Tibial nerve (tissue), 4 donors: ENCODE data around the gene MON1A. TPM values are rescaled to one million over a fixed set of nuclear protein-coding genes. Genes with fewer than 3 reads are reported as not detected.
"Not testable (repeated sequence)": the region's sequence is repeated elsewhere in the genome, so short reads cannot be mapped to it uniquely, and the experiment has no call there.

Experiments
- DNase-seq, 2 donors: peaks; one replicate each; pipeline ENCODE4 v3.0.0-alpha.2; 2019; ENCODE audit warnings: low spot score in 2 of 2
- H3K27ac ChIP-seq, 4 donors: fragments of 200-600 bp; sonication (generic) in 3 of 4; one replicate each; pipeline ENCODE4 v1.5.1; 2017 to 2019; ENCODE audit warnings: mild to moderate bottlenecking in 1 of 4
- H3K27me3 ChIP-seq, 2 donors: fragments of 200-600 bp; sonication (generic) in 1 of 2; one replicate each; pipeline versions ENCODE4 v1.5.1 to v1.6.0; 2017 to 2019
- H3K36me3 ChIP-seq, 3 donors: fragments of 200-600 bp; sonication (generic); one replicate each; pipeline ENCODE4 v1.5.1; 2018 to 2019
- H3K4me1 ChIP-seq, 4 donors: fragments of 200-600 bp; sonication (generic) in 3 of 4; one replicate each; pipeline ENCODE4 v1.5.1; 2017 to 2019
- H3K4me3 ChIP-seq, 4 donors: fragments of 200-600 bp; sonication (generic) in 3 of 4; one replicate each; pipeline ENCODE4 v1.5.1; 2017 to 2019; ENCODE audit warnings: mild to moderate bottlenecking in 1 of 4, moderate library complexity in 1 of 4
- H3K9me3 ChIP-seq, 4 donors: fragments of 200-600 bp; sonication (generic) in 3 of 4; one replicate each; pipeline ENCODE4 v1.5.1; 2017 to 2019
- CTCF ChIP-seq, 5 experiments: fragments of 200-600 bp in 3 of 5; fragments of 450-650 bp in 2 of 5; sonication (generic) in 3 of 5; IDR thresholded peaks; one replicate each; pipeline ENCODE4 v1.5.1; 2016 to 2019; ENCODE audit warnings: antibody characterized with exemption in 5 of 5, mild to moderate bottlenecking in 3 of 5, moderate library complexity in 2 of 5
- EP300 ChIP-seq, 2 donors: sonication (generic); formaldehyde crosslinking; IDR thresholded peaks; one replicate each; pipeline ENCODE4 v1.6.1; 2017; ENCODE audit warnings: antibody characterized with exemption in 2 of 2, mild to moderate bottlenecking in 1 of 2
- POLR2A ChIP-seq, 2 donors: fragments of 450-650 bp; IDR thresholded peaks; one replicate each; pipeline ENCODE4 v1.6.1; 2017; ENCODE audit warnings: antibody characterized with exemption in 2 of 2, mild to moderate bottlenecking in 2 of 2, moderate library complexity in 2 of 2
- WGBS, 2 donors: methylation state at CpG; one replicate each; pipeline ENCODE4 v1.1.5; 2018; 5-methylcytosine and 5-hydroxymethylcytosine counted together
- total RNA-seq, 4 donors: library from RNA; depleted of rRNA; stranded (reverse); fragments of >200 nt; gene quantifications; one replicate each; pipeline ENCODE4 v1.1.0, GENCODE V29; 2016

MON1A gene
- total RNA-seq, 4 donors from 2014 or later, result 6.9 to 18.8 (median 15.8) TPM

DNA sequence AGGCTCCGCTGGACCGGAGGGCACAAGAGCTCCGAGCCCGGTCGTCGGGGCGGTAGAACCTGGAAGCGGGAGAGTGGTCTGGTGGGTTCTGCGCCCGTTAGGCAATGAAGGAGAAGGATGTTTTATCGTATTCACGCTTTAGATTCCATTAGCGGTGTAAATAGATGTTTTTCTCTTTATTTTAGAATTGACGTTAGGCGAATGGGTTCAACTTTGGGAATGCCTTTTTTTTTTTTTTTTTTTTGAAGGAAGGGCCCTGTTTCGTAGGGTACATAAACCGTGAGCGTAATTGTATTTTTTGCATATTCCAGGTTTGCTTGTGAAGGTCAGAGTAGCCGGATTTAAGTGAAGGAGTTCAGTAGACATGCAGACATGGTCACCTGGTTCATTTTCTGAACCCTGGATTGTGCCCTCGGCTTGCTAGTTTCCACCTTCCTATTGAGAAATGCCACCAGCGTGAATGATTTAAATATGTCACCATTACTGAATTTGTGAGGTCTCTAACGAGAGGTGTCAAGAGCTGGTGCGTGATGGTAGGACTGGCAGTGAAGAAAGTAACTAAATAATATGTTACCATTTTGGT lies 11.1 kb upstream of the MON1A start:
- no peak for TF ChIP-seq POLR2A (IDR thresholded peaks at IDR 0.05)
- TF ChIP-seq CTCF (IDR thresholded peaks at IDR 0.05), result no peak
- no peak for TF ChIP-seq EP300 (IDR thresholded peaks at IDR 0.05)
- peak overlapping the region; percentile 66 to 98 (median 96) for H3K27ac ChIP-seq
- no peaks in the 10 kb centered on the region for H3K36me3 ChIP-seq
- H3K9me3 ChIP-seq, result no peaks in the 10 kb centered on the region
- H3K4me1 ChIP-seq, result peaks cover 0 to 29% (median 12%) of the 10 kb centered on the region in 4 donors
- no peak for DNase-seq
- WGBS, 2 donors, result 9 to 10% methylated on average over 23 of the region's 23 CpGs
- H3K27me3 ChIP-seq, result no peaks in the 10 kb centered on the region
- H3K4me3 ChIP-seq, result peak overlapping the region; percentile 60 to 91 (median 72)

GRCh38 chr3:49939858-49940666 lies 10.5 kb upstream of the MON1A start, which contains the start of gene RBM6:
Gene RBM6, plus strand, starts transcription at chr3:49940150. Its CDS starts 22,492 bp downstream, at chr3:49962642.
- no peaks in the 10 kb centered on the region for H3K27me3 ChIP-seq
- no peaks in the 10 kb centered on the region for H3K36me3 ChIP-seq
- 0% methylated on average over 7 to 62 of the region's 74 CpGs for WGBS, 2 donors
- H3K4me1 ChIP-seq, result peaks cover 0 to 29% (median 12%) of the 10 kb centered on the region in 4 donors
- peak within 1 kb of the TSS; percentile 66 to 98 (median 96) for H3K27ac ChIP-seq
- H3K9me3 ChIP-seq, result no peaks in the 10 kb centered on the region
- peak in 1 of 5 experiments; percentile 52 for TF ChIP-seq CTCF (IDR thresholded peaks at IDR 0.05)
- TF ChIP-seq EP300 (IDR thresholded peaks at IDR 0.05), result peak; percentile 63 to 97
- TF ChIP-seq POLR2A (IDR thresholded peaks at IDR 0.05), result peak; percentile 73 to 87
- H3K4me3 ChIP-seq, result peak within 1 kb of the TSS; percentile 60 to 91 (median 72)
- DNase-seq, result peak; percentile 94 to 96

GRCh38 chr3:49937090-49937489 lies 7.5 kb upstream of the MON1A start:
- H3K27ac ChIP-seq, result no peak overlapping the region
- 47 to 54% methylated on average over 3 of the region's 3 CpGs for whole genome bisulfite sequencing, 2 donors
- no peak for TF ChIP-seq EP300 (IDR thresholded peaks at IDR 0.05)
- no peak for TF ChIP-seq CTCF (IDR thresholded peaks at IDR 0.05)
- no peak for TF ChIP-seq POLR2A (IDR thresholded peaks at IDR 0.05)

DNA sequence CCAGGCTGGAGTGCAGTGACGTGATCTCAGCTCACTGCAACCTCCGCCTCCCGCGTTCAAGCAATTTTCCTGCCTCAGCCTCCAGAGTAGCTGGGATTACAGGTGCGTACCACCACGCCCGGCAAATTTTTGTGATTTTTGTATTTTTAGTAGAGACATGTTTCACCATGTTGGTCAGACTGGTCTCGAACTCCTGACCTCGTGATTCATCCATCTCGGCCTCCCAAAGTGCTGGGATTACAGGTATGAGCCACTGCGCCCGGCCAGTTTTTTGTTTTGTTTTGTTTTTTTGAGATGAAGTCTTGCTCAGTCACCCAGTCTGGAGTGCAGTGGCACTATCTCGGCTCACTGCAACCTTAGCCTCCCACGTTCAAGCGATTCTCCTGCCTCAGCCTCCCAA lies 2.7 kb upstream of the MON1A start:
- H3K9me3 ChIP-seq, DNase-seq, H3K27me3 ChIP-seq, H3K4me3 ChIP-seq, H3K27ac ChIP-seq, H3K36me3 ChIP-seq: not testable (repeated sequence)
- WGBS, 2 donors, result 93 to 96% methylated on average over 15 of the region's 15 CpGs
- H3K4me1 ChIP-seq, result peaks cover 0 to 30% (median 13%) of the 10 kb centered on the region in 4 donors

More at GRCh38 chr3:49937090-49937489, 7.5 kb upstream of the MON1A start:
- Histone ChIP-seq H3K4me3 (no peak overlapping the region), H3K9me3 (no peaks in the 10 kb centered on the region), H3K27me3 (no peaks in the 10 kb centered on the region), H3K4me1 (peaks cover 0 to 22% (median 12%) of the 10 kb centered on the region in 4 donors), H3K36me3 (no peaks in the 10 kb centered on the region)
- DNase-seq, result no peak

DNA sequence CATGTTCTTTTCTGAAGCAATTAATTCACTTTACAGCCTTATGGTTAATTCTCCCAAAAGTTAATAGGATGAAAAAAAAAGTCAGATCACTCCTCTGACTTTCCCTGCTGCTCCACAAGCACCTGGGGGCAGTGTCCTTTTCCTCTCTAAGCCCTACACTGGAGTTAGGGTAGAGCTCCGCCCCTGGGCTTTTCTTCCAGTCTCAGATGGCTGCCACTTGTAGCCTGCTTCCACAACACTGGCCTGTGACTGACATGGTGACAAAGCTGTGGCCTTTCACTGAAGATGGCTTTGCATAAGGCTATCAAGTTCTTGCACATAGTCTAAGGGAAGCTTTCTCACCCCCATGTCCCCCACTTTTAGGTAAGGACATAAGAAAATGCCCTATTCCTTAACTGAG lies 1.3 kb upstream of the MON1A start:
- Histone ChIP-seq H3K4me1 (peaks cover 0 to 30% (median 13%) of the 10 kb centered on the region in 4 donors), H3K36me3 (no peaks in the 10 kb centered on the region), H3K27ac (peak overlapping the region in 1 of 4 donors; percentile 86), H3K4me3 (no peak overlapping the region), H3K27me3 (no peaks in the 10 kb centered on the region), H3K9me3 (no peaks in the 10 kb centered on the region)
- WGBS, 2 donors, result 92 to 95% methylated on average over 1 of the region's 1 CpG
- TF ChIP-seq EP300 (IDR thresholded peaks at IDR 0.05), result no peak
- no peak for TF ChIP-seq POLR2A (IDR thresholded peaks at IDR 0.05)
- no peak for TF ChIP-seq CTCF (IDR thresholded peaks at IDR 0.05)
- no peak for DNase-seq
